ENCODE results near the gene PDLIM7.

DNA sequence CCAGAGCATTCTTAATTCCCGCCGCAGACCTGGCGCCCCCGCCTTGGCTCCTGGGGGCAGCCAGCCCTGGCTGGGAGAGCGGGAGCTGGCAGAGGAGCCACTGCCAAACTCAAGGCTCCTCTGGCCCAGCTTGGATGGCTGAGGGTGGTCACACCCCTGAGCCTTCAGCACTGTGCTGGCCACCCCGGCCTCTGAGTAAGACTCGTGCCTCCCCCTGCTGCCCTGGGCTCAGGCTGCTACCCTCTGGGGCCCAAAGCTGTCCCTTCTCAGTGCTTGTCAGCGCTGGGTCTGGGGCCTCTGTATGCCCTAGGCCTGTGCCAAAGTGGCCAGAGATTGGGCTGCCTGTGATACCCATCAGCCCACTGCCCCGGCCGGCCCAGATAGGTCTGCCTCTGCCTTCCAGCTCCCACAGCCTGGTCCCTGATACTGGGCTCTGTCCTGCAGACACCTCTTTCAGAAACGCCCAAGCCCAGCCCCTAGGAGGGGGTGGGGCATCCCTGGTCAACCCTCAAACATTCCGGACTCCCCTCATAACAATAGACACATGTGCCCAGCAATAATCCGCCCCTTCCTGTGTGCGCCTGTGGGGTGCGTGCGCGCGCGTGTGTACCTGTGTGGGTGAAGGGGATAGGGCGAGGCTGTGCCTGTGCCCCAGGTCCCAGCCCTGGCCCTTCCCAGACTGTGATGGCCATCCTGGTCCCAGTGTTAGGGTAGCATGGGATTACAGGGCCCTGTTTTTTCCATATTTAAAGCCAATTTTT, 55.2 kb downstream of the PDLIM7 start:
- TF ChIP-seq CTCF (IDR thresholded peaks at IDR 0.05) (no peak), POLR2A (IDR thresholded peaks at IDR 0.05) (no peak), POLR2AphosphoS5 (IDR thresholded peaks at IDR 0.05) (no peak)
